ENCODE results near the gene ATXN2. TPM values are rescaled to one million over a fixed set of nuclear protein-coding genes. Genes with fewer than 3 reads are reported as not detected.

The ATXN2 gene
- total RNA-seq, 2 donors from 2014 or later, result 81.0 to 109 TPM

Other genes starting within 250 kb of the ATXN2 start
- gene PHETA1, start 230.2 kb downstream of the ATXN2 start, total RNA-seq, result 10 to 100 TPM; 12.6 to 14.7 TPM
- 100 to 1,000 TPM in 1 of 2 donors, 10 to 100 TPM in 1; 48.6 to 117 TPM for gene SH2B3, start 193.4 kb downstream of the ATXN2 start, total RNA-seq
- gene BRAP, start 86.6 kb upstream of the ATXN2 start, total RNA-seq, result 10 to 100 TPM; 14.1 to 22.6 TPM
- 10 to 100 TPM; 15.8 to 17.6 TPM for gene ACAD10, start 86.7 kb upstream of the ATXN2 start, total RNA-seq
- 100 to 1,000 TPM in 1 of 2 donors, 10 to 100 TPM in 1; 99.0 to 135 TPM for gene ALDH2, start 167.6 kb upstream of the ATXN2 start, total RNA-seq
- 10 to 100 TPM; 35.7 to 72.2 TPM for gene MAPKAPK5, start 242.9 kb upstream of the ATXN2 start, total RNA-seq

Measured in thoracic aorta (tissue), 2 donors.